HG03064 (cell line): ENCODE results near the gene ZC3H18.
"Not testable (repeated sequence)": the region's sequence is repeated elsewhere in the genome, so short reads cannot be mapped to it uniquely, and the experiment has no call there.

Experiments used
- ATAC-seq: cut with Tn5 transposase; IDR thresholded peaks from one replicate; pipeline ENCODE4 v1.9.1; 2021; ENCODE audit warnings: low read depth; ENCODE audit not compliant: unreplicated experiment

The ZC3H18 gene

GRCh38 chr16:88600539-88600896 is 30.3 kb downstream of the ZC3H18 start:
- ATAC-seq, result no peak

- ATAC-seq, result no peak
Measured at GRCh38 chr16:88601313-88602036, 31.3 kb downstream of the ZC3H18 start.

GRCh38 chr16:88602091-88602490 is 31.9 kb downstream of the ZC3H18 start:
- ATAC-seq, result no peak

GRCh38 chr16:88605186-88606147 is 35.3 kb downstream of the ZC3H18 start:
- no peak for ATAC-seq

GRCh38 chr16:88606148-88606757 is 36.0 kb downstream of the ZC3H18 start:
- no peak for ATAC-seq

DNA sequence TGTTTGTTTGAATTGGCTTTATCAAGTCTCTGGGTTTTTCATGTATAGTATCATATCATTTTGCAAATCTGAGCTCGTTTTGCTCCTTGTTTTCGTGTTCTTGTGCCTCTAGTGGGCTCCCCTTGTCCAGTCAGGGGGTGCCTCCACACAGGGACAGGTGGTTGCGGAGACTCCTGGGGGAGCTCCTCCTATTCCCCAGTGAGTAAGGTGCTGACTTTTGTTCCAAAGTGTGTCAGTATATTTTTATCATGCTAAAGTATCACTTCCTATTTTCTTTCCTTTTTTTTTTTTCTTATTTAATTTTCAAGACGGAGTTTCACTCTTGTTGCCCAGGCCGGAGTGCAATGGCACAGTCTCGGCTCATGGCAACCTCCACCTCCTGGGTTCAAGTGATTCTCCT is 37.9 kb downstream of the ZC3H18 start:
- no peak for ATAC-seq

- ATAC-seq, result not testable (repeated sequence)
Measured at GRCh38 chr16:88609426-88609825, 39.2 kb downstream of the ZC3H18 start.

GRCh38 chr16:88610080-88610479 is 39.9 kb downstream of the ZC3H18 start:
- ATAC-seq, result no peak

DNA sequence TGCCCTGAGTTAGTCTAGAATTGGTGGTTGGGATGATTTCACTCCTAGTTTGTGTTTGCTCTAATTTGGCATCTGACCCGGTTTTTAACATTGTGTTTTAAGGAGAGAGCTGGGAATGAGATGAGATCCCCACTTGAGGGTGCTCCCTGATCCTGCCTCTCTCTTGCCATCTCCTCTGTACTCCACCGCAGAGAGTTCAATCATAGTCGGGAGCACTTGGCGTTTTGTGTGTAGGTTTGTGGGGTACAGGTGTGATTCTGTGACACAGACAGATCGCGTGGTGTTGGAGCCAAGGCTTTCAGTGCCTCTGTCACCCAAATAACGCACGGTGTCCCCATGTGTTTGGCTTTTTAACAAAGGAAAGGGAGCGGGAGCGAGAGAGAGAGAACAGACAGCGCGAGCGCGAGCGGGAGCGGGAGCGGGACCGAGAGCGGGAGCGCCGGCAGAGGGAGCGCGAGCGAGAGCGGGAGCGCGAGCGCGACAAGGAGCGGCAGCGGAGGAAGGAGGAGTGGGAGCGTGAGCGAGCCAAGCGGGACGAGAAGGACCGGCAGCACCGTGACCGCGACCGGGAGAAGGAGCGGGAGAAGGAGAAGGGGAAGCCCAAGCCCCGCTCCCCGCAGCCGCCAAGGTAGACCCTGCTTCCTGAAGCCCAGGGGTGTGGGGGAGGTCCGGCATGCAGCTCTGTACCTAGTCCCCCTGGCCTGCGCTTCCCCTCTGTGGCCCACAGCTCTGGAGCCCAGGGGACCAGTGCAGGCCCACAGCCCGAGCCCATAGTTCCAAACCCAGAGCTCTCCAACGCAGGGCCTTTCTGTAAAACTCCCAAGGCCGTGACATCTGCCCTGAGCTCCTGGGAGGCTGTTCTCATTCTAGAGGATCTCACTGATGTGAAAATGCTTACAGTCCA is 41.0 kb downstream of the ZC3H18 start:
- ATAC-seq, result no peak

DNA sequence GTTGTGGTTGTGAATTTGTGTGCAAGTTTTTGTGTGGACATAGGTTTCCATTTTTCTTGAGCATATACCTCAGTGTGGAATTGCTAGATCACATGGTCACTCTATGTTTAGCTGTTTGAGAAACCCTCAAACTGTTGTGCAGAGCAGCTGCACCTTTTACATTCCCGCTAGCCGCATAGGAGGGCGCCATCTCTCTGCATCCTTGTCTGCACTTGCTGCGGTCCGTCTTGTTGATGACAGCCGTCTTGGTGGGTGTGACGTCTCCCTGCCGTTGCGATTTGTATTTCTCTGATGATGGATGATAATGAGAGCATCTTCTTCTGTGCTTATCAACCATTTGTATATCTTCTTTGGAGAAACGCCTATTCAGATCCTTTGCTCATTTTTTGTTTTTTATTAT is 43.1 kb downstream of the ZC3H18 start:
- ATAC-seq, result no peak

DNA sequence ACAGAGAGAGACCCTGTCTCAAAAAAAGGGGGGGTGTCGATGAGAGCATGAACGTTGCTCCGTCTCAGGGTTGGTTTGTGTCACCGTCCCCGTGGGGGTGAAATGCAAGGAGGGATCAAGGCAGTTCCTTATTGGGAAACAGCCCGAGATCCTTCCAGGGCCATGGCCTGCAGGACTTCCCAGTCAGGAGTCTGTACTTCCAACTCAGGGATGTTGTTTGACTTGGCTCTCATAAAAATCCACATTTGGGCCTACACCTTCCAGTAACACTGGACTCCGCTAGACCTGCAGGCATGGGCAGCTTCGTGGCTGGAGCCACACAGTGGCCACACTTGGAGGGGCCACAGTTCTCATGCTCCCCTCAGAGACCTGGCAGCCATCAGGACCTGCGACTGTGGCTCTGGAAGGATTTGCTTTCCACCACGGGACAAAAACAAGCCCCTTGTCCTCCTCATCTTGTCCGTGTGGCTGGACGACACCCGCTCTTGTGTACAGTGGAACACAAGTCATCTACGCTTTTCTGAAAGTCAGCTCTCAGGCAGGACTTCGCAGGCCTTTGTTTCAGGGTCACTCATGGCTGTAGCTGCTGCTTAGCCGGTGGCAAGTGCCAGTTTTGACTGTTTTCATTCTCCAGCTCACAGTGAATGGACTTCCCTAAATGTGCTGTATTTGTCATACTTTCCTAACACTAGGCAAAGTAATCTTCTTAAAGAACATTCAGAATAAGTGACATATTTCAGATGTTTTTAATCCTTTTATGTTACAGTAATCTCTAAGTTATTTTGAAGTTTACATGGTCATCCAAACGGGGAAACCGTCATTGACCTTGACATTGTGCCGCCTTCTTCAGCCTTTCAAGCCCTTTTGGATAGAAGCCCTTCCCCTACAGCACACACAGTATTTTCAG is 44.0 kb downstream of the ZC3H18 start:
- ATAC-seq, result no peak

DNA sequence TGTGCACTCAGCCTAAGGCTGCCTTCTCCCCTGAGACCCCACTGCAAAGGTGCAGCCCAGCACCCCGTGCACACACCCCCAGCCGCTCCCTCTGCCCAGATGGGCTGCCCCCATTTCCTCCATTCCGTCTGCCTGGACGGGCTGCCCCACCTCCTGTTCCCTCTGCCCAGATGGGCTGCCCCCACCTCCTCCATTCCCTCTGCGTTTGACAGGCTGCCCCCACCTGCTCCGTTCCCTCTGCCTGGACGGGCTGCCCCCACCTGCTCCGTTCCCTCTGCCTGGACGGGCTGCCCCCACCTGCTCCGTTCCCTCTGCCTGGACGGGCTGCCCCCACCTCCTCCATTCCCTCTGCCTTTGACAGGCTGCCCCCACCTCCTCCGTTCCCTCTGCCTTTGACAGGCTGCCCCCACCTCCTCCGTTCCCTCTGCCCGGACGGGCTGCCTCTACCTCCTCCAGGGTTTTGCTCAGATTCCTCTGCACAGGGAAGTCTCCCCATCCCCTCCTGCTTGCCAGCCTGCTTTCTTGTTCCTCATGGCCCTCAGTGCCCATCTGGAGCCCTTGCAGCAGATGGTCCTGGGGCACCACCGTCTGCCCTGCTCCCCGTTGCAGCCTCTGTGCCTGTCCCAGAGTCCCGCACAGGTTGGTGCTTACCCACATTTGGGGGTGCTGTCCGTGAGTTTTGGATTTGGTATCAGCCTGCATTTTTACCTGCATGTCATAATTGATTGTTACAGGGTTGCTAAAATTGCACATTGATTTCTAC is 44.8 kb downstream of the ZC3H18 start:
- no peak for ATAC-seq

GRCh38 chr16:88616320-88616719 is 46.1 kb downstream of the ZC3H18 start:
- ATAC-seq, result no peak

- ATAC-seq, result no peak
Measured at GRCh38 chr16:88616736-88617135, 46.5 kb downstream of the ZC3H18 start.

GRCh38 chr16:88617268-88618031 is 47.2 kb downstream of the ZC3H18 start:
- ATAC-seq, result no peak

DNA sequence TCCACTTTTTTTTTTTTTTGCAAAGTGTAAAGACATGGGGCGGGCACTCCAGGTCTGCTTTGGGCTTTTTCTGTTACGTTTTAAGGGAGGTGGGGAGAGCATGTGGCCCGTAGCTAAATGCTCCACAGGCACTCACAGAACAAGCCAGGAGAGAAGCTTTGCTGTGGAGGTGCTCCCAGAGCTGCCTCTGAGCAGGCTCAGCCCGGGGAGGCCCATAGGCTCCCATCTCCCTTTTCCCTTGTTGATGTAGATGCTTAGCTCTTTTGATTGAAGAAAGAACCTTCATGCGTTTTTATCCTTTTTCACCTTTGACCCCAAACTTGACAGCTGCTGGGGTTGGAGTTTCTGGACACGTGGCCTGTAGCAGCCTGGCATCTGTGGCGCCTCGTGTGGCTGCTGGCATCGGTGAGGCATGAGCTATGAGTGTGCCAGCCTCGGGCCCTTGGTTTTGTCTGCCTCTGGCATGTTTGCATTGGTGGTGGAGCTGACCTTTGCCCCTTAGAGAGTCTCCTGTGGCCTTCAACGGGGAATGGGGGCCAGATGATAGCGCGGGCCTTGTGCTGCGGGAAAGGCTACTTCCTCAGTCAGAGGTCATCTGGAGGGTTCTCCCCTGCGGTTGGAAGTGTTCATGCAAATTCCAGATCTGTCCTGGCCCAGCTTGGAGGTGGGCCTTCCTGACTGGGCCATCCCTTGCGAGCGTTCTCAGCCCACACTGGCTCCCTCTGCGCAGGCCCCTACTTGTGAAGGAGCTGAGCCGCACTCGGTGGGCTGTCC is 48.2 kb downstream of the ZC3H18 start:
- ATAC-seq, result no peak
